Sigmoid colon (tissue), 7 donors: ENCODE measurements around the gene LST1. TPM values are rescaled to one million over a fixed set of nuclear protein-coding genes. Genes with fewer than 3 reads are reported as not detected.

Source experiments
- DNase-seq: peaks from one replicate; pipeline ENCODE4 v3.0.0-alpha.2; 2019
- H3K27ac ChIP-seq, 4 donors: fragments of 200-600 bp; sonication (generic); one replicate each; pipeline ENCODE4 v1.5.1; 2016 to 2019; ENCODE audit warnings: mild to moderate bottlenecking in 1 of 4
- H3K27me3 ChIP-seq, 3 donors: fragments of 200-600 bp; sonication (generic); one replicate each; pipeline ENCODE4 v1.5.1; 2019; ENCODE audit warnings: mild to moderate bottlenecking in 1 of 3
- H3K36me3 ChIP-seq, 4 donors: fragments of 200-600 bp; sonication (generic); one replicate each; pipeline ENCODE4 v1.5.1; 2016 to 2019
- H3K4me1 ChIP-seq, 4 donors: fragments of 200-600 bp; sonication (generic); one replicate each; pipeline ENCODE4 v1.5.1; 2017 to 2019
- H3K4me3 ChIP-seq, 4 donors: fragments of 200-600 bp; sonication (generic); one replicate each; pipeline ENCODE4 v1.5.1; 2017 to 2019; ENCODE audit warnings: mild to moderate bottlenecking in 2 of 4, moderate library complexity in 1 of 4
- H3K9me3 ChIP-seq, 4 donors: fragments of 200-600 bp in 3 of 4; sonication (generic) in 3 of 4; one replicate each; pipeline versions ENCODE4 v1.5.1 to v1.6.1; 2013 to 2019
- CTCF ChIP-seq, 4 experiments: fragments of 450-650 bp in 3 of 4; fragments of 200-600 bp in 1 of 4; IDR thresholded peaks; one replicate each; pipeline ENCODE4 v1.5.1; 2016 to 2019; ENCODE audit warnings: antibody characterized with exemption in 4 of 4, mild to moderate bottlenecking in 3 of 4, moderate library complexity in 2 of 4
- EP300 ChIP-seq, 4 donors: sonication (generic); formaldehyde crosslinking; IDR thresholded peaks; one replicate each; pipeline ENCODE4 v1.6.1; 2017; ENCODE audit warnings: antibody characterized with exemption in 4 of 4
- POLR2A ChIP-seq, 2 donors: fragments of 450-650 bp; IDR thresholded peaks; one replicate each; pipeline ENCODE4 v1.6.1; 2016; ENCODE audit warnings: antibody characterized with exemption in 2 of 2, mild to moderate bottlenecking in 2 of 2, moderate library complexity in 2 of 2
- POLR2AphosphoS5 ChIP-seq, 4 donors: sonication (generic); formaldehyde crosslinking; IDR thresholded peaks; one replicate each; pipeline ENCODE4 v1.6.1; 2017; ENCODE audit warnings: antibody characterized with exemption in 4 of 4
- WGBS, 2 donors: extraction: QIAGEN DNeasy Blood & Tissue Kit; methylation state at CpG; one replicate each; pipeline ENCODE4 v1.1.7; 2013; 5-methylcytosine and 5-hydroxymethylcytosine counted together
- intact Hi-C: fragments of 100-400 bp; cut with DNase I; formaldehyde crosslinking; loops from one replicate; pipeline ENCODE4 v1.15.1; 2023
- polyA plus RNA-seq, 3 donors: library from polyadenylated mRNA; stranded (reverse); fragments of 200-250 nt; gene quantifications; one replicate each; pipeline ENCODE4 v1.2.3, GENCODE V29; 2013
- total RNA-seq, 4 donors: library from RNA; depleted of rRNA; stranded (reverse); fragments of >200 nt; gene quantifications; one replicate each; pipeline ENCODE4 v1.1.0, GENCODE V29; 2016
- donor health status: healthy with polysubstance abuse.
- donor health status: Bipolar disorder and iron deficiency.
- donor health status: healthy.

LST1 gene
- total and polyA plus RNA-seq, 7 donors = 1.7 to 34.2 (median 17.0) TPM

DNA sequence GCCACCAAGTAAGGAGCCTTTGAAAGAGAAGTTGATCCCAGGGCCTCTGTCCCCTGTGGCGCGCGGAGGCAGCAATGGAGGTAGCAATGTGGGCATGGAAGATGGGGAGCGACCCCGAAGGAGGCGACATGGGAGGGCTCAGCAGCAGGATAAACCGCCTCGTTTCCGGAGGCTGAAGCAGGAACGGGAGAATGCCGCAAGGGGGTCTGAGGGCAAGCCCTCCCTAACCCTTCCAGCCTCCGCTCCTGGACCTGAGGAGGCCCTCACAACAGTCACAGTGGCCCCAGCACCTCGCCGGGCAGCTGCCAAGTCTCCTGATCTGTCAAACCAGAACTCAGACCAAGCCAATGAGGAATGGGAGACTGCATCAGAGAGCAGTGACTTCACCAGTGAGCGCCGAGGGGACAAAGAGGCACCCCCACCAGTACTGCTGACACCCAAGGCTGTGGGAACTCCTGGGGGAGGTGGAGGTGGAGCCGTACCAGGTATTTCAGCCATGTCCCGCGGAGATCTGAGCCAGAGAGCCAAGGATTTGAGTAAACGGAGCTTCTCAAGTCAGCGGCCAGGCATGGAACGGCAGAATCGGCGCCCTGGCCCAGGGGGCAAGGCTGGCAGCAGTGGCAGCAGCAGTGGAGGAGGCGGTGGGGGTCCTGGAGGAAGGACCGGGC, 46.3 kb downstream of the LST1 start:
- no peaks in the 10 kb centered on the region for H3K4me1 ChIP-seq
- H3K36me3 ChIP-seq = peaks cover 67 to 100% (median 94%) of the 10 kb centered on the region in 4 donors
- no peak overlapping the region for H3K4me3 ChIP-seq
- no peak for DNase-seq
- TF ChIP-seq EP300 (IDR thresholded peaks at IDR 0.05) (no peak), POLR2A (IDR thresholded peaks at IDR 0.05) (no peak), CTCF (IDR thresholded peaks at IDR 0.05) (no peak), POLR2AphosphoS5 (IDR thresholded peaks at IDR 0.05) (peak in 1 of 4 donors; percentile 6)
- H3K9me3 ChIP-seq = no peaks in the 10 kb centered on the region
- intact Hi-C loops = no loop called here
- no peaks in the 10 kb centered on the region for H3K27me3 ChIP-seq
- 93 to 94% methylated on average over 26 of the region's 26 CpGs for whole genome bisulfite sequencing, 2 donors
- peak overlapping the region in 2 of 4 donors; percentile 1 to 26 for H3K27ac ChIP-seq

DNA sequence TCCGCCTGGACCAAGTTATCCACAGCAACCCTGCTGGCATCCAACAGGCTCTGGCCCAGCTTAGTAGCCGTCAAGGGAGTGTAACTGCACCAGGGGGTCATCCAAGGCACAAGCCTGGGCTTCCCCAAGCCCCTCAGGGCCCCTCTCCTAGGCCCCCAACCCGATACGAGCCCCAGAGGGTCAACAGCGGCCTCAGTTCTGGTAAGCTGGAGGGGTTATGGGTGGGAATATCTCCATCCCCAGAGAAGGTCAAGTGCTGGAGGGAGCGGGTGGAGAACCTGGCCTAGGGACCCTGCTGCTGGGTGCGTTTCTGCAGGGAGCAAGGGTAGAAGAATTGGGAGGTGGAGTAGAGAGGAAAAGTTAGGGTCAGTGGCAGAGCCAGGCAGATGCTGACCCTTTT, 47.4 kb downstream of the LST1 start:
- TF ChIP-seq POLR2AphosphoS5 (IDR thresholded peaks at IDR 0.05) = peak in 2 of 4 donors; percentile 5 to 7
- TF ChIP-seq EP300 (IDR thresholded peaks at IDR 0.05) = no peak
- no peak for TF ChIP-seq POLR2A (IDR thresholded peaks at IDR 0.05)
- DNase-seq = no peak
- Histone ChIP-seq H3K36me3 (peaks cover 62 to 100% (median 88%) of the 10 kb centered on the region in 4 donors), H3K4me1 (no peaks in the 10 kb centered on the region), H3K9me3 (no peaks in the 10 kb centered on the region), H3K4me3 (no peak overlapping the region), H3K27me3 (no peaks in the 10 kb centered on the region), H3K27ac (no peak overlapping the region)
- WGBS, 2 donors = 93 to 96% methylated on average over 7 of the region's 7 CpGs
- intact Hi-C loops = no loop called here

DNA sequence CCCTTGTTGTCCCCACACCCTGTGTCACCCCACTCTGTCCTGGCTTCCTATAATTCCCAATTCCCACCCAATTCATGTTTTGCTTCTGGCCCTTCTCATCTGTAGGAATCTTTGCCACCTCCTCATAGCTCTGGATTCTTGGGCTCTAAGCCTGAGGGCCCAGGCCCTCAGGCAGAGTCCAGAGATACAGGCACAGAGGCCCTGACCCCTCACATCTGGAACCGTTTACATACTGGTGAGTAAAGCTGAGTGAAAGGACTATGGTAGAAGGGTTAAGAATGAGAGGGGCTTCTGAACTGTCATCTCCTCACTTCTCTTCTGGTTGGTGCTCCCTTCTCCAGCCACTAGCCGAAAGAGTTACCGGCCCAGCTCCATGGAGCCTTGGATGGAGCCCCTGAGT, 48.1 kb downstream of the LST1 start:
- peaks cover 63 to 98% (median 81%) of the 10 kb centered on the region in 4 donors for H3K36me3 ChIP-seq

DNA sequence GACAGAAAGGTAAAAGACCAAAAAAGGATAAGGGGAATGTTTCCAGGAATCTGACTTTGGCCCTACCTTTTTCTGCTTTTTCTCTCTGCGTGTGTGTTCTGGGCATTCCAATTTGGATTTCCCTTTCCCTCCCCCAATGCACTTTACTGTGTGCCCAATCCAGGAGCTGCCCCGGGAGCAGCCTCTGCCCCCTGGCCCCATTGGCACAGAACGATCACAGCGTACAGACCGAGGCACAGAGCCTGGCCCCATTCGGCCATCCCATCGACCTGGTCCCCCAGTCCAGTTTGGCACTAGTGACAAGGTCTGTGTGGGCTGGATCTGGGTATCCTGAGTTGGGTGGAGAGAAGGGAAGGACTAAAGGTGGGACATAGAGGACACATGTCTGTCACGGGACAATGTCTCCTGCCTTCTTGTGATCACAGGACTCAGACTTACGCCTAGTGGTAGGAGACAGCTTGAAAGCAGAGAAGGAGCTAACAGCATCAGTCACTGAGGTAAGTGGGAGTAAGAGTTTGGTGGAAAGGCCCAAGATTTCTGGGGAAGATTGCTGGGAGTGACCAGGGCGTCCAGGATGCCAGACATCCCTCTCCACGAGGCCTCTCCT, 49.0 kb downstream of the LST1 start:
- intact Hi-C loops = no loop called here
- Histone ChIP-seq H3K36me3 (peaks cover 66 to 98% (median 78%) of the 10 kb centered on the region in 4 donors), H3K27ac (no peak overlapping the region), H3K4me1 (no peaks in the 10 kb centered on the region), H3K27me3 (no peaks in the 10 kb centered on the region), H3K9me3 (no peaks in the 10 kb centered on the region), H3K4me3 (no peak overlapping the region)
- TF ChIP-seq CTCF (IDR thresholded peaks at IDR 0.05) = no peak
- TF ChIP-seq EP300 (IDR thresholded peaks at IDR 0.05) = no peak
- no peak for TF ChIP-seq POLR2AphosphoS5 (IDR thresholded peaks at IDR 0.05)
- no peak for TF ChIP-seq POLR2A (IDR thresholded peaks at IDR 0.05)
- no peak for DNase-seq
- 82 to 91% methylated on average over 11 of the region's 11 CpGs for WGBS, 2 donors

More for the DNA sequence above, 48.1 kb downstream of the LST1 start:
- Histone ChIP-seq H3K4me3 (no peak overlapping the region), H3K9me3 (no peaks in the 10 kb centered on the region), H3K4me1 (no peaks in the 10 kb centered on the region), H3K27me3 (no peaks in the 10 kb centered on the region), H3K27ac (no peak overlapping the region)
- intact Hi-C loops = no loop called here
- WGBS, 2 donors = 94% methylated on average over 3 of the region's 3 CpGs
- DNase-seq = no peak
- TF ChIP-seq CTCF (IDR thresholded peaks at IDR 0.05) = no peak
- TF ChIP-seq EP300 (IDR thresholded peaks at IDR 0.05) = no peak
- no peak for TF ChIP-seq POLR2A (IDR thresholded peaks at IDR 0.05)
- TF ChIP-seq POLR2AphosphoS5 (IDR thresholded peaks at IDR 0.05) = no peak

DNA sequence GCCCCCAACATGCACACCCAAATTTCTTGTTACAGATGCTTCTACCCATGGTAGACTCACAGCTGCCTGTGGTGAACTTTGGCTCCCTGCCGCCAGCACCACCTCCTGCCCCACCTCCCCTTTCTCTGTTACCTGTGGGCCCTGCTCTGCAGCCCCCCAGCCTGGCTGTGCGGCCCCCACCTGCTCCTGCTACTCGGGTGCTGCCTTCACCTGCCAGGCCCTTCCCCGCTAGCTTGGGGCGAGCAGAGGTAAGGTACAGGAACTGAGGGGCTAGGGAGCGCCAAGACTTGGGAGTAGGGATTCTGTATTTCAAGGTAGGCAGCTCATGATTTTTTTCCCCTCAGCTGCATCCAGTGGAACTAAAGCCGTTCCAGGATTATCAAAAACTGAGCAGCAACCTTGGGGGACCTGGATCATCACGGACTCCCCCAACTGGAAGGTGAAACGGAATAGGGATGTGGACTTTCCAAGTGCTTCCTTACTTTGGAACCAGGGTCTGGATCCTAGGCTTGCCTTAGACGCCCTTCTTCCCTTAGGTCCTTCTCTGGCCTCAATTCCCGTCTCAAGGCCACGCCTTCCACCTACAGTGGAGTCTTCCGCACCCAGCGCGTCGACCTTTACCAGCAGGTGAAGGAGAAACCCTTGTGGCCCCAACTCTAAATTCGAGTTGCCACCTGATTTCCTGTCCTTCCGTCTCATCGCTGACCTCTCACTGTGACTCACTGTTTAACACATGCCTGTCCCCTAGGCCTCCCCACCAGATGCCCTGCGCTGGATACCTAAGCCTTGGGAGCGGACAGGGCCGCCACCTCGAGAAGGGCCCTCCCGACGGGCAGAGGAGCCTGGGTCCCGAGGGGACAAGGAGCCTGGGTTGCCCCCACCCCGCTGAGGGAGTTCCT, 50.9 kb downstream of the LST1 start:
- intact Hi-C loops = no loop called here
- no peaks in the 10 kb centered on the region for H3K9me3 ChIP-seq
- DNase-seq = no peak
- H3K4me1 ChIP-seq = no peaks in the 10 kb centered on the region
- peak overlapping the region in 1 of 4 donors; percentile 30 for H3K27ac ChIP-seq
- no peaks in the 10 kb centered on the region for H3K27me3 ChIP-seq
- TF ChIP-seq POLR2A (IDR thresholded peaks at IDR 0.05) (no peak), EP300 (IDR thresholded peaks at IDR 0.05) (no peak), CTCF (IDR thresholded peaks at IDR 0.05) (no peak), POLR2AphosphoS5 (IDR thresholded peaks at IDR 0.05) (no peak)
- no peak overlapping the region for H3K4me3 ChIP-seq
- peaks cover 73 to 98% (median 79%) of the 10 kb centered on the region in 4 donors for H3K36me3 ChIP-seq
- 80 to 87% methylated on average over 27 of the region's 27 CpGs for WGBS, 2 donors
